ENCODE measurements around the gene ASIC2. TPM values are rescaled to one million over a fixed set of nuclear protein-coding genes. Genes with fewer than 3 reads are reported as not detected.
A peak's percentile ranks its signal among the peaks of the same experiment; 100 is the strongest.

Gene ASIC2
- polyA plus RNA-seq, 1 experiment = 0.05 TPM

DNA sequence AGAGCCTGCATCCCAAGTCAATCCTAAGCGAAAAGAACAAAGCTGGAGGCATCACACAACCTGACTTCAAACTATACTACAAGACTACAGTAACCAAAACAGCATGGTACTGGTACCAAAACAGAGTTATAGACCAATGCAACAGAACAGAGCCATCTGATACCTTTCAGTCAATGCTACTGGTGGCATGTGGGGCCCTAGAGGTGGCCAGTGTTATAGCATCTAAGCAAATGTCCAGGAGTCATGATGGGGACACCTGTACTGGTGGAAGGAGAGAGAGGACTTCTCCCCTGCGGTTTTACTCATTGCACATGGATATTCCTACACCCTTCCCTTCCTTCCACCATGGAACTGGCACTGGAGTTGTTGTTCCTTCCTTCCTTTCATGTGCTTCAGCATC is 6.0 kb upstream of the ASIC2 start:
- Histone ChIP-seq H3K4me3 (ENCODE audit: low read depth, low read length) (no peak overlapping the region), H3K36me3 (ENCODE audit: control insufficient read depth, insufficient read depth, low read length) (no peaks in the 10 kb centered on the region), H3K27me3 (ENCODE audit: control insufficient read depth, insufficient read depth, low read length) (peaks cover 12% of the 10 kb centered on the region)
- DNase-seq (ENCODE audit: low read depth) = no peak
- TF ChIP-seq, protein P1, sequence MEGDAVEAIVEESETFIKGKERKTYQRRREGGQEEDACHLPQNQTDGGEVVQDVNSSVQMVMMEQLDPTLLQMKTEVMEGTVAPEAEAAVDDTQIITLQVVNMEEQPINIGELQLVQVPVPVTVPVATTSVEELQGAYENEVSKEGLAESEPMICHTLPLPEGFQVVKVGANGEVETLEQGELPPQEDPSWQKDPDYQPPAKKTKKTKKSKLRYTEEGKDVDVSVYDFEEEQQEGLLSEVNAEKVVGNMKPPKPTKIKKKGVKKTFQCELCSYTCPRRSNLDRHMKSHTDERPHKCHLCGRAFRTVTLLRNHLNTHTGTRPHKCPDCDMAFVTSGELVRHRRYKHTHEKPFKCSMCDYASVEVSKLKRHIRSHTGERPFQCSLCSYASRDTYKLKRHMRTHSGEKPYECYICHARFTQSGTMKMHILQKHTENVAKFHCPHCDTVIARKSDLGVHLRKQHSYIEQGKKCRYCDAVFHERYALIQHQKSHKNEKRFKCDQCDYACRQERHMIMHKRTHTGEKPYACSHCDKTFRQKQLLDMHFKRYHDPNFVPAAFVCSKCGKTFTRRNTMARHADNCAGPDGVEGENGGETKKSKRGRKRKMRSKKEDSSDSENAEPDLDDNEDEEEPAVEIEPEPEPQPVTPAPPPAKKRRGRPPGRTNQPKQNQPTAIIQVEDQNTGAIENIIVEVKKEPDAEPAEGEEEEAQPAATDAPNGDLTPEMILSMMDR (IDR thresholded peaks at IDR 0.05; ENCODE audit: insufficient read depth, low read depth, low read length) = no peak
- CTCF ChIA-PET = no interaction called here
- POLR2A ChIA-PET = no interaction called here

DNA sequence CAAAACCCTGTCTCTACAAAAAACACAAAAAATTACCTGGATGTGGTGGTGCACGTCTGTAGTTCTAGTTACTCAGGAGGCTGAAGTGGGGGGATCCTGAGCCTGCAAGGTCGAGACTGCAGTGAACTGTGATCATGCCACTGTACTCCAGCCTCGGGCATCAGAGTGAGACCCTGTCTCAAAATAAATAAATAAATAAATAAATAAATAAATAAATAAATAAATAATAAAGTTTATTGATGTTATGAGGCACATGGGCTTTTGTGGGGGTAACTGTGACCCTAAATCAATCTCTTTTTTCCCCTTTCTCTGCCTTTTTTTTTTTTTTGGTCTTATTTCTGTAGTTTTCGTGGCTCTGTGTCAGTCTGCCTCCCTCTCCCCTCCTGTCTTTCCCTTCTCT is 4.5 kb upstream of the ASIC2 start:
- Histone ChIP-seq H3K36me3 (ENCODE audit: control insufficient read depth, insufficient read depth, low read length) (no peaks in the 10 kb centered on the region), H3K4me3 (ENCODE audit: low read depth, low read length) (no peak overlapping the region), H3K27me3 (ENCODE audit: control insufficient read depth, insufficient read depth, low read length) (peaks cover 25% of the 10 kb centered on the region)
- TF ChIP-seq, protein P1 (IDR thresholded peaks at IDR 0.05; ENCODE audit: insufficient read depth, low read depth, low read length) = no peak
- ChIA-PET POLR2A (no interaction called here), CTCF (interaction anchor here (1.3 kb wide), 1 partner anchor 377 kb away, joined by 3 read pairs; no protein-coding TSS in a partner anchor)
- DNase-seq (ENCODE audit: low read depth) = no peak

DNA sequence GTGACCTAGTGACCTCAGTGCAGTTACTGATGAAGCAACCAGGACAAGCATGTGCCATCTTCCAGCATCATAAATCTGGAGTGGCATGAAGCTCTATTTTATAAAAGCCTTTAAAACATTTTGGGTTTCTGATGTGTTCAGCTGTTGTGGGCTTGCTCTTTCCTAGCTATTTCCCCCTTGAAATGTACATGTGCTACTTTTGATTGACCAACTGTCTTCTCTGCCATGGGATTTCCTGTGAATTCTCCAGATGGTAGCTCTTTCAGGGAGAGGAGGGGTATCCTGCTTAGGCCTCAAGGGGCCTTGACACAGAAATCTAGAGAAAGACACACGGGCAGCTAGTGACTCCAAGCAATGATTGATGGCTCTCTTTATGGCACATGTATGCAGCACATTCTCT is 1.9 kb upstream of the ASIC2 start:
- Histone ChIP-seq H3K27me3 (ENCODE audit: control insufficient read depth, insufficient read depth, low read length) (peaks cover 29% of the 10 kb centered on the region), H3K36me3 (ENCODE audit: control insufficient read depth, insufficient read depth, low read length) (no peaks in the 10 kb centered on the region), H3K4me3 (ENCODE audit: low read depth, low read length) (no peak overlapping the region)
- TF ChIP-seq, protein P1 (IDR thresholded peaks at IDR 0.05; ENCODE audit: insufficient read depth, low read depth, low read length) = no peak
- POLR2A ChIA-PET = no interaction called here
- CTCF ChIA-PET = interaction anchor here (0.6 kb wide), 1 partner anchor 23 kb away, joined by 3 read pairs; no protein-coding TSS in a partner anchor
- DNase-seq (ENCODE audit: low read depth) = no peak

DNA sequence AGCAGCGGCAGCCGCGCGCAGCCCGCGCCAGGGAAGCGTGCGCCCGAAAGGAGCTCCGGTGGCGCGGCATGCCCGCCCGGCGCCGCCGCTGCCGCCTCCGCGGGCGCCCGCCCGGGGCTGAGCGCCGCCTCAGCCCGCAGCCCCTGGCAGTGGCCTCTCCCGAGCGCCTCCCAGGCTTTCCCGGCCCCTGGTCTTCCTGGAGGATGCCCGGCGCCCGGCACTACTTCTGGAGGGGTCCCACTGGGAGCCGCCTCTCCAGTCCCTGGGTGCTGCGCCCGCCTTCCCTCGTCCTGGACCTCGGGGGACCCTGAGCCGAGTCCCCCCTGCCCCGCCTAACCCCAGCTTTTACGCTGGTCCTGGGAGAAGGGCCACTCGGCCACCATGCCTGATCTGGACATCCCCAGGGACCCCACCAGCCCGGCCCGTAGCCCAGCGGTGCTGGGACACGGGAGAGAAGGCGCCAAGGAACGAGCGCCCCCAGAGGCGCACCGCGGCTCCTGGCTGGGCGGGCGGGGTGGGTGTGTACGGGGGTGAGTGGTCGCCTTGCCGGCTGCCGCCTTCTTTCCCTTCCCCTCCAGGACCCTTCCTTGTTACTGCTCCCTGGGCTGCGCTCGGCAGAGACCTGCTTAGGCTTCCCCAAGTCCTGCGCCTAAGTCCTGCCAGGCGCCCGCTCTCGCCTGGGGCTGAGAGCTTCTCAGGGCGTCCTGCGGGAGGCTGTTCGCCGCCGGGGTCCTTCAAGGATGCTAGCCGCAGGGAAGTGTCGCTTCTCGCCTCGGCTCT is 704 bp downstream of the ASIC2 start:
- no peaks in the 10 kb centered on the region for H3K36me3 ChIP-seq (ENCODE audit: control insufficient read depth, insufficient read depth, low read length)
- H3K27me3 ChIP-seq (ENCODE audit: control insufficient read depth, insufficient read depth, low read length) = peaks cover 32% of the 10 kb centered on the region
- DNase-seq (ENCODE audit: low read depth) = no peak
- H3K4me3 ChIP-seq (ENCODE audit: low read depth, low read length) = peak overlapping the region; percentile 28
- ChIA-PET CTCF (interaction anchor here (0.7 to 1.4 kb wide), 2 partner anchors 36 to 240 kb away, joined by 3 read pairs; no protein-coding TSS in a partner anchor), POLR2A (no interaction called here)
- TF ChIP-seq, protein P1 (IDR thresholded peaks at IDR 0.05; ENCODE audit: insufficient read depth, low read depth, low read length) = peak; percentile 52

DNA sequence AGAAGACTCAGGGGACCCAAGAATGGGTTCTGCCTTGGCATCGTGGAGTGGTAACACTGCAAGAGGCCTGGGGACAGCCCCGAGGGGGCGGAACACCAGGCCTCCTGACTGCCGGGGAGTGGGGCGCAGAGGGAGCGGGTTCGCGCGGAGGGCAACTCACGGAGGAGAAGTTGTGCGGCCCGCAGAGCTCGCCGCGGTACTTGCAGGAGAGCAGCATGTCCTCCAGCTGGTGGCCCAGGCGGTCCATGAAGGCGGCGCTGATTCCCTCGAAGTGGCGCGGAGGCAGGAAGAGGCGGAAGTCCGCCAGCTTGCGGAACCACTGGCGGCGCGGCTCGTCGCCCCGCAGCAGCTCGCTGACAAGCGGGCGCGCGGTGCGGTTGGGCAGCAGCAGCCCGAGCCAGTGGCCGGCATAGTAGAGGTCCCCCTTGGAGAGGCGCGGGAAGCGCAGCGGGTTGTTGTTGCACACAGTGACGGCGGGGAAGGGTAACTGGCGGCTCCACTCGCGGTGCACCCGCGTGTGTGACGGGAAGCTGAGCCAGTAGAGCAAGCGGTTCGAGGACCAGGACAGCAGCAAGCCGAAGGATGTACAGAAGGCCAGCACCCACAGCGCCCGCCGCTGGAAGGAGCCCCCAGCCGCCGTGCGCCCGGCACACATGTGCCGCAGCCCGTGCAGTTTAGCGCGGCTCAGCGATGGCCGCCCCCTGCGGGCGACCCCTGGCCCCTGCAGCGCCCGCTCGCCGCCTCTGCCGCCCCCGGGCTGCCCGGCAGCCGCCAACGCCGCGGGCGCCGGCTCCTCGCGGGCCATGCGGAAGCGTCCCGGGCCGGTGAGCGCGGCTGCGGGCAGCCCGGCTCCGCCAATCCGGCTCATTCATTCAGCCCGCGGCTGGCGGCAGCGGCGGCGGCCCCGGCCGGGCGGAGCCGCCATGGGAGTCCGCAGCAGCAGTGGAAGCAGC is 1.6 kb downstream of the ASIC2 start:
- Histone ChIP-seq H3K4me3 (ENCODE audit: low read depth, low read length) (peak overlapping the region; percentile 35), H3K27me3 (ENCODE audit: control insufficient read depth, insufficient read depth, low read length) (peaks cover 32% of the 10 kb centered on the region), H3K36me3 (ENCODE audit: control insufficient read depth, insufficient read depth, low read length) (no peaks in the 10 kb centered on the region)
- DNase-seq (ENCODE audit: low read depth) = no peak
- ChIA-PET POLR2A (no interaction called here), CTCF (interaction anchor here (0.7 to 1.4 kb wide), 2 partner anchors 37 to 239 kb away, joined by 3 read pairs; no protein-coding TSS in a partner anchor)
- TF ChIP-seq, protein P1 (IDR thresholded peaks at IDR 0.05; ENCODE audit: insufficient read depth, low read depth, low read length) = no peak
